ENCODE measurements around the gene EDN2.

Gene EDN2

GRCh38 chr1:41483001-41483850, 1.3 kb downstream of the EDN2 start:
- DNase-seq (ENCODE audit: low spot score): no peak

GRCh38 chr1:41482001-41482765, 2.3 kb downstream of the EDN2 start:
- DNase-seq (ENCODE audit: low spot score): no peak

- no peak for DNase-seq (ENCODE audit: low spot score)
These were observed 3.2 kb downstream of the EDN2 start for GRCh38 chr1:41481109-41481775.

GRCh38 chr1:41480204-41481108, 4.0 kb downstream of the EDN2 start:
- no peak for DNase-seq (ENCODE audit: low spot score)

GRCh38 chr1:41479808-41480160, 4.7 kb downstream of the EDN2 start:
- DNase-seq (ENCODE audit: low spot score): no peak

GRCh38 chr1:41479000-41479807, 5.3 kb downstream of the EDN2 start:
- peak; percentile 87 for DNase-seq (ENCODE audit: low spot score)

GRCh38 chr1:41478118-41478748, 6.2 kb downstream of the EDN2 start:
- DNase-seq (ENCODE audit: low spot score): no peak

- DNase-seq (ENCODE audit: low spot score): peak; percentile 37
These were observed 7.6 kb downstream of the EDN2 start for GRCh38 chr1:41476807-41477361.

- DNase-seq (ENCODE audit: low spot score): peak; percentile 52
These were observed 8.5 kb downstream of the EDN2 start for GRCh38 chr1:41475859-41476567.

GRCh38 chr1:41475346-41475745, 9.1 kb downstream of the EDN2 start:
- no peak for DNase-seq (ENCODE audit: low spot score)

- peak; percentile 35 for DNase-seq (ENCODE audit: low spot score)
These were observed 9.8 kb downstream of the EDN2 start for GRCh38 chr1:41474490-41475271.

- no peak for DNase-seq (ENCODE audit: low spot score)
These were observed 10.6 kb downstream of the EDN2 start for GRCh38 chr1:41473738-41474362.

- no peak for DNase-seq (ENCODE audit: low spot score)
These were observed 12.8 kb downstream of the EDN2 start for GRCh38 chr1:41471658-41472057.

- DNase-seq (ENCODE audit: low spot score): no peak
These were observed 14.8 kb downstream of the EDN2 start for GRCh38 chr1:41469706-41470105.

GRCh38 chr1:41468122-41468762, 16.2 kb downstream of the EDN2 start:
- DNase-seq (ENCODE audit: low spot score): no peak

GRCh38 chr1:41467673-41468072, 16.8 kb downstream of the EDN2 start:
- DNase-seq (ENCODE audit: low spot score): no peak

GRCh38 chr1:41466146-41466545, 18.3 kb downstream of the EDN2 start:
- no peak for DNase-seq (ENCODE audit: low spot score)

GRCh38 chr1:41465741-41466140, 18.7 kb downstream of the EDN2 start:
- DNase-seq (ENCODE audit: low spot score): no peak
